GM12864 (cell line): ENCODE results near the gene ASF1A.

Source experiments
- DNase-seq: peaks from one replicate; pipeline ENCODE4 v3.0.0-alpha.2; 2011; ENCODE audit warnings: low read depth
- H3K4me3 ChIP-seq: 2 replicates; pipeline ENCODE4 v1.5.1; 2011; ENCODE audit warnings: mild to moderate bottlenecking, low read depth, low read length, control low read depth
- TF ChIP-seq, protein P1 (sequence below): IDR thresholded peaks from 2 replicates; pipeline ENCODE4 v1.5.1; 2011; ENCODE audit warnings: low read depth, mild to moderate bottlenecking, moderate library complexity, low read length, control low read depth, inconsistent platforms; ENCODE audit errors: missing control alignments

The ASF1A gene

DNA sequence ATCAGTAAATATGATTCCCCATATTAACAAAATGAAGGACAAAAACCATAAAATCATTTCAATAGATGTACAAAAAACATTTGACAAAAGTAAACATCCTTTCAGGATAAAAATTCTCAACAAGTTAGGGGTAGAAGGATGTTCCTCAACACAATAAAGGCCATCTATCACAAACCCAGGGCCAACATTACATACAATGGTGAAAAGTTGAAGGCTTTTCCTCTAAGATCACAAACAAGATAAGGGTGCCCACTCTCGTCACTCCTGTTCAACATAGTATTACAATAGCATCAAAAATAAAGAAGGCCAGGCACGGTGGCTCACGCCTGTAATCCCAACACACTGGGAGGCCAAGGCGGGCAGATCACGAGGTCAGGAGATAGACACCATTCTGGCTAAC lies 22.6 kb upstream of the ASF1A start:
- DNase-seq = no peak
- TF ChIP-seq, protein P1, sequence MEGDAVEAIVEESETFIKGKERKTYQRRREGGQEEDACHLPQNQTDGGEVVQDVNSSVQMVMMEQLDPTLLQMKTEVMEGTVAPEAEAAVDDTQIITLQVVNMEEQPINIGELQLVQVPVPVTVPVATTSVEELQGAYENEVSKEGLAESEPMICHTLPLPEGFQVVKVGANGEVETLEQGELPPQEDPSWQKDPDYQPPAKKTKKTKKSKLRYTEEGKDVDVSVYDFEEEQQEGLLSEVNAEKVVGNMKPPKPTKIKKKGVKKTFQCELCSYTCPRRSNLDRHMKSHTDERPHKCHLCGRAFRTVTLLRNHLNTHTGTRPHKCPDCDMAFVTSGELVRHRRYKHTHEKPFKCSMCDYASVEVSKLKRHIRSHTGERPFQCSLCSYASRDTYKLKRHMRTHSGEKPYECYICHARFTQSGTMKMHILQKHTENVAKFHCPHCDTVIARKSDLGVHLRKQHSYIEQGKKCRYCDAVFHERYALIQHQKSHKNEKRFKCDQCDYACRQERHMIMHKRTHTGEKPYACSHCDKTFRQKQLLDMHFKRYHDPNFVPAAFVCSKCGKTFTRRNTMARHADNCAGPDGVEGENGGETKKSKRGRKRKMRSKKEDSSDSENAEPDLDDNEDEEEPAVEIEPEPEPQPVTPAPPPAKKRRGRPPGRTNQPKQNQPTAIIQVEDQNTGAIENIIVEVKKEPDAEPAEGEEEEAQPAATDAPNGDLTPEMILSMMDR = no peak
- no peak overlapping the region for H3K4me3 ChIP-seq

DNA sequence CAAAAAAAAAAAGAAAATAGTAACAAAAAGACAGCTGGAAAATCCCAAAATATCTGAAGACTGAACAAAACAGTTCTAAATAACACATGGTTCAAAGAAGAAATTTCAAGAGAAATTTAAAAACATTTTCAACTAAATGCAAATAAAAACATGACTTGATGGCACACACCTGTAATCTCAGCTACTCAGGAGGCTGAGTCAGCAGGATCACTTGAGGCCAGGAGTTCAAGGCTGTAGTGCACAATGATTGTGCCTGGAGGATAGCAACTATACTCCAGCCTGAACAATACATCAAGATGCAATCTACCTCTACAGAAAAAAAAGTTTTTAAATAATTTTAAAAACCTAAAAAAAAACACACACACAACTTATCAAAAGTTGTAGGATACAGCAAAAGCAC lies 21.6 kb upstream of the ASF1A start:
- DNase-seq = no peak
- H3K4me3 ChIP-seq = no peak overlapping the region
- TF ChIP-seq, protein P1 = no peak

DNA sequence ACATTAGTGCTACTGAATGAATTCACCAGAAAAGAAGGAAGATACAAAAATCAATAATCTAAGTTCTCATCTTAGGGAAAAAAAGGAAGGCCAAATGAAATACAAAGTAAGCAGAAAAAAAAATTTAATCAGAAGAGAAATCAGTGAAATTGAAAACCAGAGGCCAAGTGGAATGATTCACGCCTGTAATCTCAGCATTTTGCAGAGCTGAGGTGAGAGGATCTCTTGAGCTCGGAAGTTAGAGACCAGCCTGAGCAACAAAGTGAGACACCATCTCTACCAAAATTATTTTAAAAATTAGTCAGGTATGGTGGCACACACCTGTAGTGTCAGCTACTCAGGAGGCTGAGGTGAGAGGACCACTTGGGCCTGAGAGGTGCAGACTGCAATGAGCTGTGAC lies 21.2 kb upstream of the ASF1A start:
- H3K4me3 ChIP-seq = no peak overlapping the region
- DNase-seq = no peak
- TF ChIP-seq, protein P1 = no peak

DNA sequence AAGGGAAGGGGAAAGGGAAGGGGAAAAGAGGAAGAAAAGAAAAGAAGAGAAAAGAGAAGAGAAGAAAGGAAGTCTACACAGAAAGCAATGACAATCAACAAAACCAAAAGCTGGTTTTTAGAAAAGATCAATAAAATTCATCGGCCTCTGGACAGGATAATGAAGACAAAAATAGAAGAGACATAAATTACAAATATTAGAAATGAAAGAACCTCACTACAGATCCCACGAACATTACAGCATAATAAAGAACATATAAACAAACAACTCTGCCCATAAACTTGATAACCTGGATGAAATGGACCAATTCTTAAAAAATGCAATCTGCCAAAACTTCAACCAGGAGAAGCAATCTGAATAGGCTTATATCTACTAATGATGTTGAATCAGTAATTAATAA lies 20.7 kb upstream of the ASF1A start:
- no peak overlapping the region for H3K4me3 ChIP-seq
- no peak for DNase-seq
- TF ChIP-seq, protein P1 = no peak

DNA sequence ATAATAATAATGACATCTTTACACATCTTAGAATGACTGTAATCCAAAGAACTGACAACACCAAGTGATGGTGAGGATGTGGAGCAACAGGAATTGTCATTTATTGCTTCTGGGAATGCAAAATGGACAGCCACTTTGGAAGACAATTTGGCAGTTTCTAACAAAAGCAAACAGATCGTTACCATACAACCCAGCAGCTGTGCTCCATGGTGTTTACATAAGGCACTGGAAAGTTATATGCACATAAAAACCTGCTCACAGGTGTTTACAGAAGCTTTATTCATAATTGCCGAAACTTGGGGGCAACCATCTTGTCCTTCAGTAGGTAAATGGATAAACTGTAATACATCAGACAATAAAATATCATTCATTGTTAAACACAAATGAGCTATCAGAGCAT lies 18.3 kb upstream of the ASF1A start:
- H3K4me3 ChIP-seq = no peak overlapping the region
- no peak for DNase-seq
- TF ChIP-seq, protein P1 = no peak

DNA sequence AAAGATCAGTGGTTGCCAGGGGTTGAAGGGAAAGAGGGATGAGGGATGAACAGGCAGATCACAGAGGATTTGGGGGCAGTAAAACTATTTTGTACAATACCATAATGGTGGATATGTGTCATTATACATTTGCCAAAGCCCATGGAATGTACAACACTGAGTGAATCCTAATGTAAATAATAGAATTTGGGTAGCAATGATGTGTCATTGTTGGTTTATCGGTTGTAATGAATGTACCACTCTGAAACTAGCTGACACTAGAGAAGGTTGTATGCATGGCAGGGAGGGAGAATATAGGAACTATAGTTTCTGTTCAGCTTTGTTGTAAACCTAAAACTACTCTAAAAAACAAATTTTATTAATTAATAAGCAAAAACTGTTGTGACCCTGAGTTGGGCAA lies 17.8 kb upstream of the ASF1A start:
- H3K4me3 ChIP-seq = no peak overlapping the region
- TF ChIP-seq, protein P1 = no peak
- no peak for DNase-seq

DNA sequence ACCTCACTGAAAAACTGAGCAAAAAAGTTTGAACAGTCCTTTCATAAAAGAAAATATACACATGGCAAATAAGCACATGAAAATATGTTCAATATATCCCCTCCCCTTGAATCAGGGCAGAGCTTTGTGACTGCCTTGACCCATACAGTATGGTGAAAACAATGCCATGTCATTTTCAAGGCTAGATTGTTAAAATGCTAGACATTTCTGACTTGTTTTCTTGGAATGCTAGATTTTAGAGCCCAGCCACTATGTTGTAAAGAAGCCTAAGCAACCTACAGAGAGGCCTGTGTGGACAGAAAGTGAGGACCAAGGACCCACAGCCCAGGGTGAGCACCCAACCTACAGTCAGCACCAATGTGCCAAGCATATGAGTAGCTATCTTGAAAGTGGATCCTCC lies 17.1 kb upstream of the ASF1A start:
- TF ChIP-seq, protein P1 = no peak
- H3K4me3 ChIP-seq = no peak overlapping the region
- no peak for DNase-seq
